Measurements from ENCODE around the gene TCTN2.

GRCh38 chr12:123645380-123645779, 25.5 kb upstream of the TCTN2 start:
- TF ChIP-seq CTCF (conservative IDR thresholded peaks at IDR 0.05; ENCODE audit: low read depth, low read length) (no peak), EZH2 (IDR thresholded peaks at IDR 0.05; ENCODE audit: borderline replicate concordance, low read depth, low read length, poor library complexity, severe bottlenecking) (no peak)
